Ishikawa (cell line): ENCODE data around the gene TMEM119.

ENCODE experiments used
- CEBPB ChIP-seq: IDR thresholded peaks from 2 replicates; pipeline ENCODE4 v1.6.1; 2012
- CREB1 ChIP-seq: IDR thresholded peaks from 2 replicates; pipeline ENCODE4 v1.6.1; 2012; ENCODE audit warnings: low read depth
- EGR1 ChIP-seq: IDR thresholded peaks from 2 replicates; pipeline ENCODE4 v1.6.1; 2012
- EP300 ChIP-seq: IDR thresholded peaks from 2 replicates; pipeline ENCODE4 v1.6.1; 2012; ENCODE audit warnings: borderline replicate concordance
- FOXM1 ChIP-seq: IDR thresholded peaks from 2 replicates; pipeline ENCODE4 v1.6.1; 2012; ENCODE audit warnings: low read depth, borderline replicate concordance
- NFIC ChIP-seq: IDR thresholded peaks from 2 replicates; pipeline ENCODE4 v1.6.1; 2012
- RAD21 ChIP-seq: IDR thresholded peaks from 2 replicates; pipeline ENCODE4 v1.6.1; 2012; ENCODE audit warnings: low read depth
- TAF1 ChIP-seq: IDR thresholded peaks from 2 replicates; pipeline ENCODE4 v1.6.1; 2012; ENCODE audit warnings: low read depth, mild to moderate bottlenecking
- TCF12 ChIP-seq: IDR thresholded peaks from 2 replicates; pipeline ENCODE4 v1.6.1; 2012; ENCODE audit warnings: low read depth
- TEAD4 ChIP-seq: IDR thresholded peaks from 2 replicates; pipeline ENCODE4 v1.6.1; 2012
- YY1 ChIP-seq: IDR thresholded peaks from 2 replicates; pipeline ENCODE4 v1.6.1; 2012; ENCODE audit warnings: low read depth
- ZBTB7A ChIP-seq: IDR thresholded peaks from 2 replicates; pipeline ENCODE4 v1.6.1; 2012; ENCODE audit warnings: low read depth
- TF ChIP-seq, protein P1 (sequence below): IDR thresholded peaks from 2 replicates; pipeline ENCODE4 v1.6.1; 2012
- TF ChIP-seq, protein P2 (sequence below): IDR thresholded peaks from 2 replicates; pipeline ENCODE4 v1.6.1; 2012
- TF ChIP-seq, protein P3 (sequence below): IDR thresholded peaks from 2 replicates; pipeline ENCODE4 v1.6.1; 2012; ENCODE audit warnings: low read depth, mild to moderate bottlenecking

Gene TMEM119

DNA sequence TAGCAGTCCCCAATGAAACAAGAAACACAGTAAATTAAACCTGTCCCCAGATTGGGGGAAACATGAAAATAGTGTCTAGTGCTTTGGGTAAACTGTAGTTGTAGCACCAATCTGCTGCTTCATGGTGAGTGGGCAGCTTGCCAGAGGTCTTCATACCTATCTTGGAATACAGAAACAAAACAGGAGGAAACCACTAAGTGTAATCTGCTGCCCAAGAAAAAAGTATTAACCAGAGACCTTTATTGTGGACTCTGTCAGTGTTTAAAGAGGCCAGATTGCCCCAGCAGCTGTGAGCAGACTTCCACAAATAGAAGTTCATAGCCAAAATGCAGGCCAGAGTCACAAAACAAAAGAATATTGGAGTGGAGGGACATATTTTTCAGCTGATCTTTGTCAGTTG lies 33.2 kb downstream of the TMEM119 start:
- TF ChIP-seq TCF12 (no peak), YY1 (no peak), RAD21 (no peak), TAF1 (no peak), NFIC (no peak)
- TF ChIP-seq, protein P1, sequence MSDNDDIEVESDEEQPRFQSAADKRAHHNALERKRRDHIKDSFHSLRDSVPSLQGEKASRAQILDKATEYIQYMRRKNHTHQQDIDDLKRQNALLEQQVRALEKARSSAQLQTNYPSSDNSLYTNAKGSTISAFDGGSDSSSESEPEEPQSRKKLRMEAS = no peak

DNA sequence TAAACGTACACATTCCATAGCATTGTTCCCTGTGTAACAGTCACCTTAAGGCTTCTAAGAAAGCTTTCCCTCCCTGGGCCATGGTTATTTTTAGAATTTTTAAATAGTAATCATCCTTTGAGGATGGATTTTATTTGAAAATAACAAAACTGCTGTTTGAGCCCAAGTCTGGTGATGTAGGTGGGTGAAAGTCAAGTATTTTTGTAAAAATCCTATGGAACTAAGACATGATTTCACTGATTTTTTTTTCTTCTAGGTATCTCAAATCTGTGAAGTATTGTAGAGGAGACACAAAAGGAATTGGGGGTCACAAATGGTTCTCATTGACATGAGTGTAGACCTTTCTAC lies 34.1 kb downstream of the TMEM119 start:
- TF ChIP-seq, protein P1 = no peak
- TF ChIP-seq ZBTB7A = no peak
- TF ChIP-seq, protein P2, sequence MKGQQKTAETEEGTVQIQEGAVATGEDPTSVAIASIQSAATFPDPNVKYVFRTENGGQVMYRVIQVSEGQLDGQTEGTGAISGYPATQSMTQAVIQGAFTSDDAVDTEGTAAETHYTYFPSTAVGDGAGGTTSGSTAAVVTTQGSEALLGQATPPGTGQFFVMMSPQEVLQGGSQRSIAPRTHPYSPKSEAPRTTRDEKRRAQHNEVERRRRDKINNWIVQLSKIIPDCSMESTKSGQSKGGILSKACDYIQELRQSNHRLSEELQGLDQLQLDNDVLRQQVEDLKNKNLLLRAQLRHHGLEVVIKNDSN = no peak
- TF ChIP-seq EGR1 = no peak
- TF ChIP-seq YY1 = no peak
- no peak for TF ChIP-seq FOXM1
- no peak for TF ChIP-seq TAF1
- TF ChIP-seq, protein P3, sequence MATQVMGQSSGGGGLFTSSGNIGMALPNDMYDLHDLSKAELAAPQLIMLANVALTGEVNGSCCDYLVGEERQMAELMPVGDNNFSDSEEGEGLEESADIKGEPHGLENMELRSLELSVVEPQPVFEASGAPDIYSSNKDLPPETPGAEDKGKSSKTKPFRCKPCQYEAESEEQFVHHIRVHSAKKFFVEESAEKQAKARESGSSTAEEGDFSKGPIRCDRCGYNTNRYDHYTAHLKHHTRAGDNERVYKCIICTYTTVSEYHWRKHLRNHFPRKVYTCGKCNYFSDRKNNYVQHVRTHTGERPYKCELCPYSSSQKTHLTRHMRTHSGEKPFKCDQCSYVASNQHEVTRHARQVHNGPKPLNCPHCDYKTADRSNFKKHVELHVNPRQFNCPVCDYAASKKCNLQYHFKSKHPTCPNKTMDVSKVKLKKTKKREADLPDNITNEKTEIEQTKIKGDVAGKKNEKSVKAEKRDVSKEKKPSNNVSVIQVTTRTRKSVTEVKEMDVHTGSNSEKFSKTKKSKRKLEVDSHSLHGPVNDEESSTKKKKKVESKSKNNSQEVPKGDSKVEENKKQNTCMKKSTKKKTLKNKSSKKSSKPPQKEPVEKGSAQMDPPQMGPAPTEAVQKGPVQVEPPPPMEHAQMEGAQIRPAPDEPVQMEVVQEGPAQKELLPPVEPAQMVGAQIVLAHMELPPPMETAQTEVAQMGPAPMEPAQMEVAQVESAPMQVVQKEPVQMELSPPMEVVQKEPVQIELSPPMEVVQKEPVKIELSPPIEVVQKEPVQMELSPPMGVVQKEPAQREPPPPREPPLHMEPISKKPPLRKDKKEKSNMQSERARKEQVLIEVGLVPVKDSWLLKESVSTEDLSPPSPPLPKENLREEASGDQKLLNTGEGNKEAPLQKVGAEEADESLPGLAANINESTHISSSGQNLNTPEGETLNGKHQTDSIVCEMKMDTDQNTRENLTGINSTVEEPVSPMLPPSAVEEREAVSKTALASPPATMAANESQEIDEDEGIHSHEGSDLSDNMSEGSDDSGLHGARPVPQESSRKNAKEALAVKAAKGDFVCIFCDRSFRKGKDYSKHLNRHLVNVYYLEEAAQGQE = no peak

DNA sequence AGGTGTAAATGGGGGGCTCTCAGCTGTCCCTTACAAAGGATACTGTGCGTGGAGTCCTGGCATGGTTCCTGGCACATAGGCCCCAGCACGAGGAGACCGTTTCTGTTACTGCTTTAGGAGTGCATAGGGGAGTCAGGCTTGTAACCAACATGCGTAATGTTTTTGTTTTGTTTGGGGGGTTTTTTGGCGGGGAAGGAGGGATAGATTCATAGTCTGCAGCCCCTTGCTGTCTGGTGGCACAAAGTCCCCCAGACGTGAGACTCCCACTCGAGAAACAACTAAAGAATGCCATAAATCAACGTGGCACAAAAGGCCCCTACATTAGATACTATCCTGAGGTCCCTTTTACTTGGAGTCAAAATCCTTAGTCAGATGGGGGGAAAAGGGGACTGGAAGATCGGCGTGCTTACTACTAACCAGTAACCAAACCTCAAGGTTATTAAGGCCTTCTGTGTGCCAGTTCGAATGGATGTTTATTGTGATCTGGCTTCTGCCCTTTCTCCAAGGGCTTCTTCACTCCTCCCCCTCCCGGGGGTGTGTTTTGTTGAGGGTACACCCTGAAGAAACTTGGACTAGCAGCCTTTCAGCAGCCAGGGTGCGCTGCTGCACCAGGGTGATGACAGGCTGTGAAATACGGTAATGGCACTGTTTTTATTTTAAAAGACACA lies 34.6 kb downstream of the TMEM119 start:
- TF ChIP-seq RAD21 = peak; percentile 96
- TF ChIP-seq FOXM1 = peak; percentile 56; the same call in 1 of the 2 replicates
- no peak for TF ChIP-seq CREB1
- TF ChIP-seq NFIC = 0 out of 2 replicates have a peak, but pooled peaks have one; percentile 18
- TF ChIP-seq, protein P1 = peak; percentile 59
- TF ChIP-seq TCF12 = 0 out of 2 replicates have a peak, but pooled peaks have one; percentile 38
- no peak for TF ChIP-seq CEBPB
- no peak for TF ChIP-seq EGR1
- peak; percentile 59; the same call in 1 of the 2 replicates for TF ChIP-seq YY1
- TF ChIP-seq, protein P3 = no peak
- no peak; the same call in 1 of the 2 replicates for TF ChIP-seq TAF1
- peak; percentile 13; the same call in 1 of the 2 replicates for TF ChIP-seq EP300
- TF ChIP-seq, protein P2 = no peak
- no peak for TF ChIP-seq ZBTB7A
- TF ChIP-seq TEAD4 = peak; percentile 51; the same call in 1 of the 2 replicates

DNA sequence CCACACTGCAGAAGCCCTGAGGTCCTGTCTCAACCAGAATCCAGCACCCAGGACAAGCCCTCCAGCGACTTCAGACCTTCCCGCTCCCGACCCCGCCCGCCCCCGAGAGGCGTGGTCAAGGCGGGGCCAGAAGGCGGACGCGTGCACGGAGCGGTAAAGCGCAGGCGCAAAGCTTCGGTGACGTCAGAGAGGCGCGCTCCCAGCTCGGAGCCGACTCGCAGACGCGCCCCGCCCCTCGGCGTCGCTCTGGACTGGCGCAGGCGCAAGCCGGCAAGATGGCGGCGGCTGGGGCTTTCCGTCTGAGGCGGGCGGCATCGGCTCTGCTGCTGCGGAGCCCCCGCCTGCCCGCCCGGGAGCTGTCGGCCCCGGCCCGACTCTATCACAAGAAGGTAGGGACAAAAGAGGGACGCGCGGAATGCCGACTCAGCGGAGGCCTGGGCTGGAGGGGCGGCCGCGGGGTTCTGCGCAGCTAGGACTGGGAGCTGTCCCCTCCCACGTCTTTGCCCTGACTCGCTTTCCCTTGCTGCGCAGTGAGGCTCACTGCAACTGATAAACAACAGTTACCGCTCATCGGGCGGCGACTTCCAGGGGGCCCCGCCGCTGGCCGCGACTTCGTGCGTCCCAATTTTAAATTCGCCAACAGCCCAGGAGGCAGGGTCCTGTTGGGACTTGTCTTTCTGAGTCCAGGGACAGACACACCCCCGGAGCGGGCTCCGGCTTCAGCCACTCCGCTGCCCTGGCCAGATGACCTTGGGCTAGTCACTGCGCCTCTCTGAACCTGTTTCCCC lies 35.3 kb downstream of the TMEM119 start, which contains the start of gene ISCU:
TSS of gene ISCU (plus strand) at position 249 of the 788 bp plus-strand sequence. CDS start at position 276, 27 bp downstream.
- TF ChIP-seq, protein P1 = peak; percentile 65; the same call in 1 of the 2 replicates
- TF ChIP-seq, protein P3 = 0 out of 2 replicates have a peak, but pooled peaks have one; percentile 14
- TF ChIP-seq CREB1 = peak; percentile 82
- no peak for TF ChIP-seq ZBTB7A
- TF ChIP-seq TAF1 = peak; percentile 64; the same call in 1 of the 2 replicates
- no peak for TF ChIP-seq EGR1
- TF ChIP-seq YY1 = peak; percentile 94
- TF ChIP-seq TCF12 = peak; percentile 8; the same call in 1 of the 2 replicates
